H1 (cell line): ENCODE measurements around the gene MRPL42. TPM values are rescaled to one million over a fixed set of nuclear protein-coding genes. Genes with fewer than 3 reads are reported as not detected.

ENCODE experiments used
- CTCF ChIA-PET: fragments of 300-600 bp; sonication (Branson Sonifier 250); formaldehyde crosslinking; loops from one replicate; lab custom pipeline; 2021; ENCODE audit not compliant: partially characterized antibody; lab: Charles Lee
- POLR2A ChIA-PET: fragments of 300-600 bp; sonication (Branson Sonifier 250); formaldehyde crosslinking; loops from one replicate; lab custom pipeline; 2021; ENCODE audit warnings: inconsistent platforms; ENCODE audit not compliant: partially characterized antibody; lab: Charles Lee
- DNase-seq, 2 experiments: peaks; one replicate each; pipeline versions ENCODE4 v3.0.0 to v3.0.0-alpha.2; 2010 to 2022; ENCODE audit warnings: low spot score in 2 of 2, low read depth in 1 of 2, mixed read lengths in 1 of 2
- FAIRE-seq: peaks from 2 replicates; lab custom pipeline; 2011; peaks lifted over from hg19 to GRCh38; lab: Jason Lieb, UNC
- H2AFZ ChIP-seq: 2 replicates; pipeline ENCODE4 v1.8.1; 2012; ENCODE audit warnings: low read length, inconsistent platforms
- H2AK5ac ChIP-seq: 2 replicates; pipeline ENCODE4 v1.6.1; 2013; ENCODE audit warnings: low read depth, low read length
- H2BK120ac ChIP-seq: replicated peaks from 2 replicates; pipeline ENCODE3; 2013; ENCODE audit warnings: low read depth, low read length, inconsistent platforms
- H2BK12ac ChIP-seq: 2 replicates; pipeline ENCODE4 v1.6.1; 2013; ENCODE audit warnings: low read depth, low read length
- H2BK15ac ChIP-seq: 2 replicates; pipeline ENCODE4 v1.6.1; 2013; ENCODE audit warnings: low read length
- H2BK20ac ChIP-seq: 2 replicates; pipeline ENCODE4 v1.6.1; 2013; ENCODE audit warnings: low read length
- H2BK5ac ChIP-seq: 2 replicates; pipeline ENCODE4 v1.6.1; 2013; ENCODE audit warnings: low read depth, low read length
- H3K14ac ChIP-seq: 2 replicates; pipeline ENCODE4 v1.6.1; 2013; ENCODE audit warnings: inconsistent platforms; ENCODE audit not compliant: insufficient read length
- H3K18ac ChIP-seq: 2 replicates; pipeline ENCODE4 v1.6.1; 2013; ENCODE audit warnings: low read length; ENCODE audit errors: extremely low read depth
- H3K23ac ChIP-seq: 2 replicates; pipeline ENCODE4 v1.6.1; 2013; ENCODE audit warnings: inconsistent platforms; ENCODE audit not compliant: insufficient read length
- H3K23me2 ChIP-seq: 2 replicates; pipeline ENCODE4 v1.6.1; 2013; ENCODE audit warnings: low read depth, low read length
- H3K27ac ChIP-seq: 2 replicates; pipeline ENCODE4 v1.6.1; 2011; ENCODE audit warnings: low read depth, low read length, inconsistent platforms
- H3K27me3 ChIP-seq, 4 experiments: replicated peaks in 1 of 4; 1 replicate in 1 of 4; 2 replicates in 3 of 4; pipeline versions ENCODE4 v1.6.1 to v1.8.1; 2011 to 2013; ENCODE audit warnings: low read length in 3 of 4, mild to moderate bottlenecking in 3 of 4, inconsistent platforms in 2 of 4, mixed read lengths in 2 of 4, moderate library complexity in 1 of 4; ENCODE audit not compliant: control insufficient read depth in 3 of 4, insufficient read depth in 3 of 4; ENCODE audit errors: extremely low read depth in 1 of 4
- H3K36me3 ChIP-seq, 4 experiments: 2 replicates each; pipeline versions ENCODE4 v1.6.1 to v1.8.1; 2011 to 2013; ENCODE audit warnings: mild to moderate bottlenecking in 4 of 4, low read length in 3 of 4, moderate library complexity in 2 of 4, control low read depth in 1 of 4, inconsistent platforms in 1 of 4; ENCODE audit not compliant: insufficient read depth in 4 of 4, control insufficient read depth in 2 of 4
- H3K4ac ChIP-seq: replicated peaks from 2 replicates; pipeline ENCODE3; 2013; ENCODE audit warnings: low read length, low read depth, mixed read lengths, inconsistent platforms; ENCODE audit not compliant: insufficient read length
- H3K4me1 ChIP-seq, 4 experiments: replicated peaks in 1 of 4; 1 replicate in 1 of 4; 2 replicates in 3 of 4; pipeline versions ENCODE4 v1.6.1 to v1.8.1; 2011 to 2013; ENCODE audit warnings: low read length in 3 of 4, inconsistent platforms in 2 of 4, mixed read lengths in 1 of 4; ENCODE audit not compliant: insufficient read depth in 4 of 4, control insufficient read depth in 3 of 4
- H3K4me2 ChIP-seq, 2 experiments: 2 replicates each; pipeline versions ENCODE4 v1.6.1 to v1.8.1; 2011 to 2013; ENCODE audit warnings: low read depth in 2 of 2, low read length in 2 of 2, control low read depth in 1 of 2, inconsistent platforms in 1 of 2, mild to moderate bottlenecking in 1 of 2; ENCODE audit not compliant: insufficient read depth in 1 of 2
- H3K4me3 ChIP-seq, 4 experiments: fragments of 200-600, 300-600 bp in 1 of 4; sonication (generic), shearing (Covaris generic), sonication (Bioruptor Twin) in 1 of 4; 2 replicates each; pipeline versions ENCODE4 v1.5.1 to v1.8.1; 2011 to 2016; ENCODE audit warnings: low read length in 4 of 4, low read depth in 3 of 4, control low read depth in 2 of 4, inconsistent platforms in 2 of 4, mild to moderate bottlenecking in 2 of 4, mixed read lengths in 1 of 4, moderate library complexity in 1 of 4; ENCODE audit not compliant: insufficient read depth in 2 of 4; ENCODE audit errors: extremely low read depth in 1 of 4
- H3K56ac ChIP-seq: replicated peaks from 2 replicates; pipeline ENCODE3; 2013; ENCODE audit warnings: low read depth, mild to moderate bottlenecking, mixed read lengths, low read length, inconsistent platforms; ENCODE audit not compliant: insufficient read length
- H3K79me1 ChIP-seq: 2 replicates; pipeline ENCODE4 v1.6.1; 2013; ENCODE audit warnings: low read depth, low read length, control low read depth
- H3K79me2 ChIP-seq, 2 experiments: 2 replicates each; pipeline versions ENCODE4 v1.6.1 to v1.8.1; 2012 to 2013; ENCODE audit warnings: low read length in 2 of 2, mild to moderate bottlenecking in 2 of 2, inconsistent platforms in 1 of 2; ENCODE audit not compliant: insufficient read depth in 2 of 2, control insufficient read depth in 1 of 2
- H3K9ac ChIP-seq, 4 experiments: replicated peaks in 1 of 4; 1 replicate in 1 of 4; 2 replicates in 3 of 4; pipeline versions ENCODE4 v1.6.1 to v1.8.1; 2011 to 2013; ENCODE audit warnings: low read depth in 3 of 4, low read length in 3 of 4, control low read depth in 2 of 4, mild to moderate bottlenecking in 2 of 4, moderate library complexity in 2 of 4, inconsistent platforms in 1 of 4; ENCODE audit errors: extremely low read depth in 1 of 4
- H3K9me3 ChIP-seq, 2 experiments: 2 replicates each; pipeline versions ENCODE4 v1.6.1 to v1.8.1; 2012 to 2013; ENCODE audit warnings: mild to moderate bottlenecking in 2 of 2, moderate library complexity in 2 of 2, control low read depth in 1 of 2, inconsistent platforms in 1 of 2, low read depth in 1 of 2, low read length in 1 of 2, mixed read lengths in 1 of 2; ENCODE audit not compliant: insufficient read depth in 2 of 2
- H4K20me1 ChIP-seq, 2 experiments: replicated peaks in 1 of 2; 2 replicates each; pipeline versions ENCODE3 to v1.8.1; 2011 to 2013; ENCODE audit warnings: inconsistent platforms in 2 of 2, low read length in 2 of 2, mild to moderate bottlenecking in 1 of 2; ENCODE audit not compliant: insufficient read depth in 2 of 2, control insufficient read depth in 1 of 2
- H4K5ac ChIP-seq: 2 replicates; pipeline ENCODE4 v1.6.1; 2013; ENCODE audit warnings: low read length, low read depth, mixed read lengths, inconsistent platforms; ENCODE audit not compliant: insufficient read length
- H4K8ac ChIP-seq: 2 replicates; pipeline ENCODE4 v1.8.0; 2013; ENCODE audit warnings: mild to moderate bottlenecking, moderate library complexity, low read length, inconsistent platforms; ENCODE audit not compliant: insufficient read depth; ENCODE audit errors: extremely low read depth
- H4K91ac ChIP-seq: replicated peaks from 2 replicates; pipeline ENCODE3; 2013; ENCODE audit warnings: low read length, mixed read lengths, inconsistent platforms; ENCODE audit not compliant: insufficient read length
- CREB1 ChIP-seq: IDR thresholded peaks from 2 replicates; pipeline ENCODE4 v1.6.1; 2012; ENCODE audit warnings: inconsistent platforms
- KDM5A ChIP-seq: fragments of 200-600 bp; IDR thresholded peaks from 2 replicates; pipeline ENCODE4 v1.7.1; 2012; ENCODE audit warnings: mild to moderate bottlenecking, low read length, inconsistent platforms, mixed read lengths
- POLR2AphosphoS5 ChIP-seq: IDR thresholded peaks from 2 replicates; pipeline ENCODE4 v1.6.1; 2011; ENCODE audit warnings: low read depth, low read length
- POU5F1 ChIP-seq: IDR thresholded peaks from 2 replicates; pipeline ENCODE4 v1.6.1; 2011; ENCODE audit warnings: low read depth, mild to moderate bottlenecking, low read length, moderate library complexity
- SIRT6 ChIP-seq: IDR thresholded peaks from one replicate; pipeline ENCODE4 v1.7.1; 2012; ENCODE audit warnings: low read length, inconsistent platforms
- SP2 ChIP-seq: IDR thresholded peaks from 2 replicates; pipeline ENCODE4 v1.6.1; 2012; ENCODE audit warnings: mild to moderate bottlenecking, low read length, inconsistent platforms
- SRF ChIP-seq: IDR thresholded peaks from 2 replicates; pipeline ENCODE4 v1.6.1; 2011; ENCODE audit warnings: mild to moderate bottlenecking, low read depth, low read length, moderate library complexity
- WGBS, 2 experiments: shearing (Covaris generic) in 1 of 2; methylation state at CpG; one replicate each; pipeline versions ENCODE4 v1.1.6 to v1.1.7; 2013 to 2015; ENCODE audit warnings: low lambda C conversion rate in 2 of 2, mixed read lengths in 2 of 2, inconsistent platforms in 1 of 2, low coverage in 1 of 2, missing lambda C conversion rate in 1 of 2; ENCODE audit not compliant: insufficient replicate concordance in 2 of 2, insufficient coverage in 1 of 2, insufficient read length in 1 of 2; ENCODE audit errors: extremely low coverage in 1 of 2, missing lambda C conversion rate in 1 of 2; 5-methylcytosine and 5-hydroxymethylcytosine counted together
- polyA plus RNA-seq, 7 experiments: library from polyadenylated mRNA; depleted of rRNA in 3 of 7; stranded (reverse) in 5 of 7; unstranded in 2 of 7; fragments of >200 nt in 5 of 7; fragments of 200-250 nt in 2 of 7; gene quantifications; 1 replicate in 5 of 7; 2 replicates in 1 of 7; 4 replicates in 1 of 7; pipeline versions ENCODE4 v1.2.1 to v1.2.3, GENCODE V29; 2011 to 2013; ENCODE audit warnings: missing spikeins in 2 of 7, mixed read lengths in 2 of 7
- total RNA-seq: library from RNA; stranded (reverse); fragmentation: NEBNext Ultra II Directional; extraction: Animal tissue kit (Norgen Biotek cat#: 25700); gene quantifications from 2 replicates; pipeline ENCODE4 v1.2.1, GENCODE V29; 2021

The MRPL42 gene
- total and polyA plus RNA-seq, 2 of the 8 experiments (the other 6 are each of a cell fraction or from before 2014, with no cell fraction given): 110 to 176 TPM

- H3K36me3 ChIP-seq: peaks cover 8 to 38% (median 13%) of the 10 kb centered on the region in 4 experiments; a peak in 6 of 8 replicates
- H4K5ac ChIP-seq: no peak overlapping the region
- no peak overlapping the region for H3K4ac ChIP-seq
- no peak overlapping the region for H3K56ac ChIP-seq
- no peak overlapping the region for H3K27ac ChIP-seq
- H2BK5ac ChIP-seq: no peak overlapping the region
- H3K18ac ChIP-seq: no peak overlapping the region
- no peak overlapping the region for H2AK5ac ChIP-seq
- H3K23me2 ChIP-seq: no peaks in the 10 kb centered on the region
- no peak overlapping the region for H3K9ac ChIP-seq
- H3K79me2 ChIP-seq: no peaks in the 10 kb centered on the region
- POLR2A ChIA-PET: interaction anchor here (2.7 kb wide), 1 partner anchor 21 kb away, joined by 17 read pairs; no protein-coding TSS in a partner anchor
- no peak overlapping the region for H2BK15ac ChIP-seq
- no peak overlapping the region for H2AFZ ChIP-seq
- peaks cover 0 to 4% of the 10 kb centered on the region in 2 experiments for H4K20me1 ChIP-seq
- no peaks in the 10 kb centered on the region for H3K4me1 ChIP-seq
- TF ChIP-seq KDM5A (no peak), SP2 (no peak), POU5F1 (no peak), POLR2AphosphoS5 (no peak), SRF (no peak), CREB1 (no peak), SIRT6 (no peak)
- H3K4me2 ChIP-seq: no peak overlapping the region
- no peak overlapping the region for H4K8ac ChIP-seq
- 0 out of 2 replicates have a peak, but pooled peaks cover 2% of the 10 kb centered on the region for H3K79me1 ChIP-seq
- H3K9me3 ChIP-seq: no peaks in the 10 kb centered on the region
- 89% methylated on average over 1 of the region's 1 CpG; no CpG with 5 or more reads in 1 of the 2 experiments for WGBS, 2 experiments
- DNase-seq: no peak
- no peak overlapping the region for H3K4me3 ChIP-seq
- H2BK12ac ChIP-seq: no peak overlapping the region
- CTCF ChIA-PET: no interaction called here
- H2BK120ac ChIP-seq: no peak overlapping the region
- H2BK20ac ChIP-seq: no peak overlapping the region
- H3K27me3 ChIP-seq: no peaks in the 10 kb centered on the region
- no peak overlapping the region for H3K14ac ChIP-seq
- no peak overlapping the region for H3K23ac ChIP-seq
- H4K91ac ChIP-seq: no peak overlapping the region
- no peak for FAIRE-seq
Observed at GRCh38 chr12:93497456-93497855, 30.1 kb downstream of the MRPL42 start.
